Measurements from ENCODE around the gene DIPK1B.

DNA sequence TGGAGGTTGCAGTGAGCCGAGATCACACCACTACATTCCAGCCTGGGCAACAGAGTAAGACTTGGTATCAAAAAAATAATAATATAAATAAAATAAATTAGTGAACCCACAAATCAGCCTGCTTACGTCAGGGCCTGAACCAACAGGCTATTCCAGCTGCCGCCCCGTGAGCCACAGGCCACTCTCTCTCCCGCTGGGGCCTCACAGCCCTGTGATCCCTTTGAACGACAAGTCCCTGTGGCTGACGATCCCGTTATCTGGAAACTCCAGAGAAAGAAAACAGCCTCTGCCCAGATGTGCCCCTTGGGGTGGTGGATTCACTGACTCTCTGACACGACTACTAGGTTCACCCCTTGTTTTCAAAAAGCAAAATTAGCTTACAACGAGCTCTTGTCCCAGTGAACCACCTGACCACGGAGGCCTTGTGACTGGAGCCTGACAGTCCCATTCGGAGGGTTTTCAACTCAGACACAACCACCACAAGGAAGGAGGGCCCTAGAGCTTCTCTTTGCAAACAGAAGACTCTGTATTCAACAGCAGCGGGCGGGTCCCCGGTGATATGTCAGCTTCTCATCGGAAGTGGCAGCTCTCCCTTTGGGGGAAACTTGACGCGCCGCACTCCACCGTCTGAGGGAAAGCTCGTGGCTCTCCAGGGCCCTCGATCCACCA lies 4.4 kb upstream of the DIPK1B start:
- TF ChIP-seq CTCF (IDR thresholded peaks at IDR 0.05) (no peak), POLR2A (IDR thresholded peaks at IDR 0.05) (no peak)
